GM19193 (cell line): Measurements from ENCODE around the gene CYS1.

Source experiments
- POLR2A ChIP-seq: IDR thresholded peaks from 4 replicates; pipeline ENCODE4 v1.6.1; 2011; ENCODE audit not compliant: insufficient read depth, insufficient read length; ENCODE audit errors: extremely low read depth

The CYS1 gene

GRCh38 chr2:10047616-10048500, 32.4 kb downstream of the CYS1 start:
- no peak for TF ChIP-seq POLR2A

- TF ChIP-seq POLR2A, result no peak
Observed at GRCh38 chr2:10046931-10047330, 33.3 kb downstream of the CYS1 start.

- TF ChIP-seq POLR2A, result no peak
Observed at GRCh38 chr2:10045561-10046355, 34.5 kb downstream of the CYS1 start.

GRCh38 chr2:10043906-10044601, 36.2 kb downstream of the CYS1 start:
- TF ChIP-seq POLR2A, result no peak

- TF ChIP-seq POLR2A, result peak; percentile 23
Observed at GRCh38 chr2:10043256-10043905, 36.8 kb downstream of the CYS1 start, which contains the start of gene KLF11. Gene KLF11 (plus strand): TSS chr2:10043550. CDS start chr2:10043717, 167 bp downstream.

GRCh38 chr2:10042301-10043161, 37.7 kb downstream of the CYS1 start:
- no peak for TF ChIP-seq POLR2A

GRCh38 chr2:10041711-10042110, 38.5 kb downstream of the CYS1 start:
- TF ChIP-seq POLR2A, result no peak

- no peak for TF ChIP-seq POLR2A
Observed at GRCh38 chr2:10039658-10040410, 40.4 kb downstream of the CYS1 start.

- no peak for TF ChIP-seq POLR2A
Observed at GRCh38 chr2:10038716-10039115, 41.5 kb downstream of the CYS1 start.

- no peak for TF ChIP-seq POLR2A
Observed at GRCh38 chr2:10038123-10038522, 42.1 kb downstream of the CYS1 start.

GRCh38 chr2:10036095-10036884, 43.9 kb downstream of the CYS1 start:
- no peak for TF ChIP-seq POLR2A

GRCh38 chr2:10035633-10036032, 44.6 kb downstream of the CYS1 start:
- no peak for TF ChIP-seq POLR2A

- TF ChIP-seq POLR2A, result no peak
Observed at GRCh38 chr2:10035053-10035422, 45.2 kb downstream of the CYS1 start.
